Vagina (tissue), 2 donors: ENCODE data around the gene AP4S1. TPM values are rescaled to one million over a fixed set of nuclear protein-coding genes. Genes with fewer than 3 reads are reported as not detected.

Experiments used
- DNase-seq, 2 donors: peaks; one replicate each; pipeline ENCODE4 v3.0.0-alpha.2; 2017; ENCODE audit errors: extremely low spot score in 2 of 2
- H3K27ac ChIP-seq: fragments of 200-600 bp; sonication (generic); one replicate; pipeline ENCODE4 v1.5.1; 2019
- H3K27me3 ChIP-seq: fragments of 200-600 bp; sonication (generic); one replicate; pipeline ENCODE4 v1.5.1; 2019
- H3K36me3 ChIP-seq, 2 donors: fragments of 200-600 bp; sonication (generic); one replicate each; pipeline ENCODE4 v1.5.1; 2017 to 2019
- H3K4me1 ChIP-seq: fragments of 200-600 bp; sonication (generic); one replicate; pipeline ENCODE4 v1.5.1; 2019
- H3K4me3 ChIP-seq, 2 donors: fragments of 200-600 bp; sonication (generic); 1 replicate in 1 of 2; 2 replicates in 1 of 2; pipeline ENCODE4 v1.5.1; 2016 to 2019
- H3K9me3 ChIP-seq: fragments of 200-600 bp; sonication (generic); one replicate; pipeline ENCODE4 v1.5.1; 2019
- CTCF ChIP-seq, 3 experiments: fragments of 450-650 bp in 2 of 3; fragments of 200-600 bp in 1 of 3; sonication (generic) in 1 of 3; IDR thresholded peaks; one replicate each; pipeline ENCODE4 v1.5.1; 2017 to 2019; ENCODE audit warnings: antibody characterized with exemption in 3 of 3, mild to moderate bottlenecking in 2 of 3, moderate library complexity in 2 of 3
- POLR2A ChIP-seq, 2 donors: fragments of 450-650 bp; IDR thresholded peaks; one replicate each; pipeline ENCODE4 v1.6.1; 2017; ENCODE audit warnings: antibody characterized with exemption in 2 of 2, mild to moderate bottlenecking in 2 of 2, moderate library complexity in 2 of 2
- POLR2AphosphoS5 ChIP-seq, 2 donors: sonication (generic); formaldehyde crosslinking; IDR thresholded peaks; one replicate each; pipeline ENCODE4 v1.9.0; 2017; ENCODE audit warnings: antibody characterized with exemption in 2 of 2, mild to moderate bottlenecking in 2 of 2, low read depth in 1 of 2; ENCODE audit not compliant: insufficient read depth in 1 of 2
- intact Hi-C: fragments of 100-400 bp; cut with DNase I; formaldehyde crosslinking; loops from one replicate; pipeline ENCODE4 v1.15.1; 2023
- total RNA-seq: library from RNA; depleted of rRNA; stranded (reverse); fragments of >200 nt; gene quantifications from one replicate; pipeline ENCODE4 v1.2.3, GENCODE V29; 2016

Gene AP4S1
- total RNA-seq, 1 donor from 2014 or later, result 3.4 TPM

DNA sequence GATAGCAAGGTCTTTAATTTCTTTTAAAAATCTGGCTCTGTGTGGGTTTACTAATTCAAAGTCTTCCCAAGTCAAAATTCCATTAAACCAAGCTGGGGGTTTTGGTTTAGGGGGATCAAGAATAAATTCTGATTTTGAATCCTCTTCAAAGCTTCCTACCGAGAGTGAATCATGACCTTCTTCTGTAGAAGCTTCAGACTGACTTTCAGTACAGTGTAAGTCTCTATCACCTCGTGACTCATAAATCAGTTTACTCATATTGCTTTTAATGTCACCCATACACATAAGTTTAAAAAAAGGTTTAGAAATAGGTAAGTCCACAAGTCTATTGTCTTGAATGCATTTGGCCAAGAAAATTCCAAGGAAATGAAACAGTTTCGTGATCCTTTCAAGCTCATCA is 81.3 kb downstream of the AP4S1 start:
- intact Hi-C loops, result no loop called here
- DNase-seq, result no peak
- Histone ChIP-seq H3K27ac (no peak overlapping the region), H3K36me3 (peaks cover 5 to 93% of the 10 kb centered on the region in 2 donors), H3K9me3 (no peaks in the 10 kb centered on the region), H3K4me1 (no peaks in the 10 kb centered on the region), H3K4me3 (no peak overlapping the region), H3K27me3 (no peaks in the 10 kb centered on the region)
- TF ChIP-seq CTCF (IDR thresholded peaks at IDR 0.05) (no peak), POLR2AphosphoS5 (IDR thresholded peaks at IDR 0.05; ENCODE audit: insufficient read depth in 1 of 2, low read depth in 1 of 2) (no peak)

- TF ChIP-seq CTCF (IDR thresholded peaks at IDR 0.05), result no peak
- TF ChIP-seq POLR2AphosphoS5 (IDR thresholded peaks at IDR 0.05; ENCODE audit: insufficient read depth in 1 of 2, low read depth in 1 of 2), result no peak
- no peak for TF ChIP-seq POLR2A (IDR thresholded peaks at IDR 0.05)
- no peak for DNase-seq
- no peak overlapping the region for H3K27ac ChIP-seq
- H3K36me3 ChIP-seq, result peaks cover 5 to 99% of the 10 kb centered on the region in 2 donors
- no peaks in the 10 kb centered on the region for H3K9me3 ChIP-seq
- intact Hi-C loops, result no loop called here
- H3K4me1 ChIP-seq, result no peaks in the 10 kb centered on the region
- H3K27me3 ChIP-seq, result no peaks in the 10 kb centered on the region
- H3K4me3 ChIP-seq, result no peak overlapping the region
These were observed 83.8 kb downstream of the AP4S1 start for GRCh38 chr14:31109257-31109656.

- intact Hi-C loops, result no loop called here
These were observed 85.4 kb downstream of the AP4S1 start for GRCh38 chr14:31110872-31111271.

GRCh38 chr14:31113794-31114193 is 88.3 kb downstream of the AP4S1 start:
- peaks cover 5 to 87% of the 10 kb centered on the region in 2 donors for H3K36me3 ChIP-seq
- no peaks in the 10 kb centered on the region for H3K4me1 ChIP-seq
- no peak overlapping the region for H3K4me3 ChIP-seq
- intact Hi-C loops, result no loop called here
- no peak for DNase-seq
- no peak overlapping the region for H3K27ac ChIP-seq
- no peaks in the 10 kb centered on the region for H3K27me3 ChIP-seq
- TF ChIP-seq CTCF (IDR thresholded peaks at IDR 0.05), result no peak
- H3K9me3 ChIP-seq, result no peaks in the 10 kb centered on the region

More at GRCh38 chr14:31110872-31111271, 85.4 kb downstream of the AP4S1 start:
- TF ChIP-seq POLR2AphosphoS5 (IDR thresholded peaks at IDR 0.05; ENCODE audit: insufficient read depth in 1 of 2, low read depth in 1 of 2), result no peak
- no peak for TF ChIP-seq CTCF (IDR thresholded peaks at IDR 0.05)
- no peak for TF ChIP-seq POLR2A (IDR thresholded peaks at IDR 0.05)
- Histone ChIP-seq H3K4me1 (no peaks in the 10 kb centered on the region), H3K9me3 (no peaks in the 10 kb centered on the region), H3K27me3 (no peaks in the 10 kb centered on the region), H3K27ac (no peak overlapping the region), H3K4me3 (no peak overlapping the region), H3K36me3 (peaks cover 5 to 87% of the 10 kb centered on the region in 2 donors)
- no peak for DNase-seq

- peaks cover 0 to 85% of the 10 kb centered on the region in 2 donors for H3K36me3 ChIP-seq
- DNase-seq, result no peak
- no peaks in the 10 kb centered on the region for H3K9me3 ChIP-seq
- H3K27me3 ChIP-seq, result no peaks in the 10 kb centered on the region
- H3K4me1 ChIP-seq, result no peaks in the 10 kb centered on the region
- TF ChIP-seq POLR2AphosphoS5 (IDR thresholded peaks at IDR 0.05; ENCODE audit: insufficient read depth in 1 of 2, low read depth in 1 of 2) (no peak), POLR2A (IDR thresholded peaks at IDR 0.05) (no peak), CTCF (IDR thresholded peaks at IDR 0.05) (no peak)
- intact Hi-C loops, result no loop called here
- no peak overlapping the region for H3K27ac ChIP-seq
- H3K4me3 ChIP-seq, result no peak overlapping the region
These were observed 93.4 kb downstream of the AP4S1 start for GRCh38 chr14:31118892-31119291.
